Right atrium auricular region (tissue), 2 donors: ENCODE data around the gene SLC25A27. TPM values are rescaled to one million over a fixed set of nuclear protein-coding genes. Genes with fewer than 3 reads are reported as not detected.

Experiments
- DNase-seq: peaks from one replicate; pipeline ENCODE4 v3.0.0-alpha.2; 2019; ENCODE audit warnings: low spot score
- H3K27ac ChIP-seq, 2 donors: fragments of 200-600 bp; sonication (generic); 1 replicate in 1 of 2; 2 replicates in 1 of 2; pipeline ENCODE4 v1.5.1; 2016 to 2019
- H3K27me3 ChIP-seq, 2 donors: fragments of 200-600 bp; sonication (generic); one replicate each; pipeline versions ENCODE4 v1.5.1 to v1.6.0; 2017 to 2019
- H3K36me3 ChIP-seq: fragments of 200-600 bp; sonication (generic); one replicate; pipeline ENCODE4 v1.5.1; 2016
- H3K4me1 ChIP-seq, 2 donors: fragments of 200-600 bp; sonication (generic); one replicate each; pipeline versions ENCODE4 v1.5.1 to v1.6.0; 2017 to 2019
- H3K4me3 ChIP-seq, 2 donors: fragments of 200-600 bp; sonication (generic); 1 replicate in 1 of 2; 2 replicates in 1 of 2; pipeline ENCODE4 v1.5.1; 2017 to 2019; ENCODE audit warnings: mild to moderate bottlenecking in 1 of 2, moderate library complexity in 1 of 2
- H3K9me3 ChIP-seq, 2 donors: fragments of 200-600 bp; sonication (generic); one replicate each; pipeline ENCODE4 v1.5.1; 2019
- total RNA-seq, 2 donors: library from RNA; depleted of rRNA; stranded (reverse); fragments of >200 nt; gene quantifications; one replicate each; pipeline ENCODE4 v1.1.0, GENCODE V29; 2016
- TF ChIP-seq, protein P1 (sequence below), 2 donors: fragments of 200-600 bp; sonication (generic); IDR thresholded peaks; one replicate each; pipeline ENCODE4 v1.5.1; 2019; ENCODE audit warnings: antibody characterized with exemption in 2 of 2

The SLC25A27 gene
- total RNA-seq, 2 donors from 2014 or later, result 6.2 to 7.5 TPM

DNA sequence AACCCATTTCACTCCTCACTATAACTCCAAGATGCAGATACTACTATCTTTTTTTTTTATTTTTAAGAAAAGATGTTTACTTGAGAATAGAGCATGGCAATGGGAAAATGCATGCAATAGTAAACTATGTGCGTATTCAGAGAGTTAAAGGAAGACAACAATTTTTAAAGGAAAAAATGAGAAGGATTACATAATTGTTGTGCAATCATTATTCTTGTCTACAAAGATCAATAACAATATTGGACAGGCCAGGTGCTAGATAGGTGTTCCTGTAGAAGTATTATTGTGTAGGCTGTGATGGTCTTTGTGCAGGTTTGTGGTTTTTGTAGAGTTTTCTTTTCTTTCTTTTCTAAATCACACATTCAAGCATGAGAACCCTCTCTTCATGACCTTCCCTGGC, 20.7 kb upstream of the SLC25A27 start:
- TF ChIP-seq, protein P1, sequence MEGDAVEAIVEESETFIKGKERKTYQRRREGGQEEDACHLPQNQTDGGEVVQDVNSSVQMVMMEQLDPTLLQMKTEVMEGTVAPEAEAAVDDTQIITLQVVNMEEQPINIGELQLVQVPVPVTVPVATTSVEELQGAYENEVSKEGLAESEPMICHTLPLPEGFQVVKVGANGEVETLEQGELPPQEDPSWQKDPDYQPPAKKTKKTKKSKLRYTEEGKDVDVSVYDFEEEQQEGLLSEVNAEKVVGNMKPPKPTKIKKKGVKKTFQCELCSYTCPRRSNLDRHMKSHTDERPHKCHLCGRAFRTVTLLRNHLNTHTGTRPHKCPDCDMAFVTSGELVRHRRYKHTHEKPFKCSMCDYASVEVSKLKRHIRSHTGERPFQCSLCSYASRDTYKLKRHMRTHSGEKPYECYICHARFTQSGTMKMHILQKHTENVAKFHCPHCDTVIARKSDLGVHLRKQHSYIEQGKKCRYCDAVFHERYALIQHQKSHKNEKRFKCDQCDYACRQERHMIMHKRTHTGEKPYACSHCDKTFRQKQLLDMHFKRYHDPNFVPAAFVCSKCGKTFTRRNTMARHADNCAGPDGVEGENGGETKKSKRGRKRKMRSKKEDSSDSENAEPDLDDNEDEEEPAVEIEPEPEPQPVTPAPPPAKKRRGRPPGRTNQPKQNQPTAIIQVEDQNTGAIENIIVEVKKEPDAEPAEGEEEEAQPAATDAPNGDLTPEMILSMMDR (IDR thresholded peaks at IDR 0.05), result no peak
- Histone ChIP-seq H3K27me3 (no peaks in the 10 kb centered on the region), H3K9me3 (no peaks in the 10 kb centered on the region), H3K4me3 (no peak overlapping the region), H3K36me3 (no peaks in the 10 kb centered on the region), H3K4me1 (no peaks in the 10 kb centered on the region), H3K27ac (no peak overlapping the region)
- DNase-seq, result no peak

DNA sequence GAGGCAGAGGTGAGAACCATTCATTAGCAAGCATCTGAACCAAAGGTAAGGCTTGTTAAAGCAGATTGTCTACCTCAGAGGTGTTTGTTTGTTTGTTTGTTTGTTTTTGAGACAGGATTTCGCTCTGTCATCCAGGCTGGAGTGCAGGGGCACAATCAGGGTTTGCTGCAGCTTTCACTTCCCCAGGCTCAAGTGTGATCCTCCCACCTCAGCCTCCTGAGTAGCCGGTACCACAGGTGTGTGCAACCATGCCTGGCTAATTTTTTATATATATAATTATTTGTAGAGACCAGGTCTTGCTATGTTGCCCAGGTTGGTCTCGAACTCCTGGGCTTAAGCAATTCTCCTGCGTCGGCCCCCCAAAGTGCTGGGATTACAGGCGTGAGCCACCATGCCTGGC, 17.3 kb upstream of the SLC25A27 start:
- TF ChIP-seq, protein P1 (IDR thresholded peaks at IDR 0.05), result no peak
- Histone ChIP-seq H3K4me3 (no peak overlapping the region), H3K4me1 (no peaks in the 10 kb centered on the region), H3K27me3 (no peaks in the 10 kb centered on the region), H3K27ac (no peak overlapping the region), H3K36me3 (no peaks in the 10 kb centered on the region), H3K9me3 (no peaks in the 10 kb centered on the region)
- DNase-seq, result no peak

DNA sequence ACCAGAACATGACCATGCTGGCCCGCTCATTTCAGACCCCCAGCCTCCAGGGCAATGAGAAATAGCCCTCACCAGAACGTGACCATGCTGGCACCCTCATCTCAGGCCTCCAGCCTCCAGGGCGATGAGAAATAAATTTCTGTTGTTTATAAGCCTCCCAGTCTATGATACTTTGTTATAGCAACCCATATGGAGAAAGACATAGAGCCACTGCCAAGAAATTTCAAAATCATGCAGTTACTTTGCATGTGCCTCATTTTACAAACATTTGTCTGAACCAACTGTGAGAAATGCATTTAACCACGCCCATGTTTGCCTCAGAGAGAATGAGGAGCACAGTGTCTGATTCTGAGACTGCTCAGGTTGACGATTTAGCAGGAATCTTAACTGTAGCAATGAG, 15.6 kb upstream of the SLC25A27 start:
- H3K27me3 ChIP-seq, result no peaks in the 10 kb centered on the region

DNA sequence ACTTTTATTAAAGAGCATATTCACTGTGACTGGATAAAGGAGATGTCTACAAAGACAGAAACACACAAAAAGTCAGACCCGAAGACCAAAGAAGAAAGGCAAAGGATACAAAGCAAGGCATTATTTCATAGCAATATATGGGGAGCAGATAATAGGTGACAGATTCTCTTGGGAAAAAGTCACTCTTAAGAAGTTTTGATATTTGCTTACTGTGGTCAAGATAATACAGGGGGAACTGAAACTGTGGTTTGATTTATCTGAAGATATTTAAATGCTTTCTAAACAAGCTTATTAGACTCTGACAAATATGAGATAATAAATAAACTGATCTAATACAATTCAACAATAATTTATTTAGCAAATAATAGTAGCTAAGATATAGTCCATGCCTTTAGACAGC, 14.8 kb upstream of the SLC25A27 start:
- no peak for DNase-seq
- no peaks in the 10 kb centered on the region for H3K36me3 ChIP-seq
- H3K4me3 ChIP-seq, result no peak overlapping the region
- no peaks in the 10 kb centered on the region for H3K4me1 ChIP-seq
- H3K9me3 ChIP-seq, result no peaks in the 10 kb centered on the region
- H3K27ac ChIP-seq, result no peak overlapping the region
- no peaks in the 10 kb centered on the region for H3K27me3 ChIP-seq
- TF ChIP-seq, protein P1 (IDR thresholded peaks at IDR 0.05), result no peak

More for the DNA sequence above, 15.6 kb upstream of the SLC25A27 start:
- Histone ChIP-seq H3K36me3 (no peaks in the 10 kb centered on the region), H3K27ac (no peak overlapping the region), H3K4me3 (no peak overlapping the region), H3K4me1 (no peaks in the 10 kb centered on the region), H3K9me3 (no peaks in the 10 kb centered on the region)
- TF ChIP-seq, protein P1 (IDR thresholded peaks at IDR 0.05), result no peak
- DNase-seq, result no peak

DNA sequence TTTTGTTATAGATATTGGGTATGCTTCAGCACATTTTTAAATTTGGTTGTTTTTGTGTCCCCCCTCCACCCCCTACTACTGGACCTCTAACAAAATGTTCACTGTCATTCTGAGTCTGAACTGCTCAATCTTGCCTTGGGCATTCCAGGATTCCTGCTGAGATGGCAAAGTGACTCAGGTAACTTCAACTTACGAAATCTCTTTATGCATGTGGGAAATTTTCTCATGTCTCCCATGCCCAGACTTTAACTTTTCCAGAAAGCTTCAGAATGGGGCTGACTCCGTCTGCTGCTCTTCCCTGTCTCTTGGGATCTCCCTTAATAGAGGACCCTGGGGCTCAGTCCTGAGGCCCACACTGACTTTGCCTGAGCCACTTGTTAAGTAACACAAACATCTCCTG, 14.1 kb upstream of the SLC25A27 start:
- H3K27ac ChIP-seq, result no peak overlapping the region
- H3K9me3 ChIP-seq, result no peaks in the 10 kb centered on the region
- no peak overlapping the region for H3K4me3 ChIP-seq
- H3K4me1 ChIP-seq, result no peaks in the 10 kb centered on the region
- H3K27me3 ChIP-seq, result no peaks in the 10 kb centered on the region
- DNase-seq, result no peak
- H3K36me3 ChIP-seq, result no peaks in the 10 kb centered on the region
- TF ChIP-seq, protein P1 (IDR thresholded peaks at IDR 0.05), result no peak

DNA sequence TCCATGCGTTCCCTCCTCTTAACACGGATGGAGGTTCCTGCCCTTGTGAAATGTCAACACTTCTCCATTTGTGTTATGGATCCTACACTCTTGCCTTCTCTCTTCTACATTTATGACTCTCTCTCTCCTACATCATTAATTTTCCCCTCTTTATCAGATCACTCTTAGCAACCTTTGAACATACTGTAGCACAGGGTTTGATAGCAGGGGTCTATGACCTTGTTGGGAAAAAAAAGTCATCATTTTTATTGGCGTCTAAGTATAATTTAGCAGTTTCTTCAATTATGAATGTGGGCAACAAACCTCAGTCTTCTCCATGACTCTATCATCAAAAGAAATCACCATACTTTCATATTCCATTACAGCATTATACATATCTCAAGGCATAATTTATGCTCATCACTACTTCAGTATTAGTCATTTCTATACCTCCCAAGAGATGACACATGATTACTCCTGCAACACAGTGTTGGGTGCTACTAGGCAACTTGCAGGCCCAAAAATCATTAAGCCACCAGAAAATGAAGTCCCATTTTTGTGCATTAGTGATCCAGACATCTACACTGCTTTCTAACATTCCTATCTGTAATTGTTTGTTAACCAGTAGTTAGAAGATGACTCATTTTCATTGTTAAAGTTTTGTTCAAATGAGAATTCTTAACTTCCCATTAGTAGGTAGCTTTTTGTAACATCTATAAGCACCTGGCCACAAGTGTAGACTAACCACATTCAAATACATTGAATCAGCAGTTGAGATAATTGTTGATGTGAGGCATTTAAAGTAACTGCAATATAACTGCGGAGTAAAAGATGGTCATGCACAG, 9.6 kb upstream of the SLC25A27 start:
- H3K27ac ChIP-seq, result no peak overlapping the region
- H3K4me1 ChIP-seq, result no peaks in the 10 kb centered on the region
- no peaks in the 10 kb centered on the region for H3K27me3 ChIP-seq
- DNase-seq, result no peak
- TF ChIP-seq, protein P1 (IDR thresholded peaks at IDR 0.05), result no peak
- H3K9me3 ChIP-seq, result no peaks in the 10 kb centered on the region
- no peak overlapping the region for H3K4me3 ChIP-seq
- H3K36me3 ChIP-seq, result no peaks in the 10 kb centered on the region
